ENCODE results near the gene FAM83C. TPM values are rescaled to one million over a fixed set of nuclear protein-coding genes. Genes with fewer than 3 reads are reported as not detected.
"Not testable (repeated sequence)": the region's sequence is repeated elsewhere in the genome, so short reads cannot be mapped to it uniquely, and the experiment has no call there.

FAM83C gene
- polyA plus RNA-seq, 4 donors: 0.04 to 0.06 TPM; not detected in 2

- no peak for DNase-seq (ENCODE audit: low read depth in 4 of 4, low spot score in 2 of 4)
Observed at GRCh38 chr20:35319192-35319870, 27.1 kb upstream of the FAM83C start.

- DNase-seq (ENCODE audit: low read depth in 4 of 4, low spot score in 2 of 4): no peak
Observed at GRCh38 chr20:35318502-35319157, 26.4 kb upstream of the FAM83C start.

- no peak for DNase-seq (ENCODE audit: low read depth in 4 of 4, low spot score in 2 of 4)
Observed at GRCh38 chr20:35317416-35318210, 25.4 kb upstream of the FAM83C start.

- DNase-seq (ENCODE audit: low read depth in 4 of 4, low spot score in 2 of 4): no peak
Observed at GRCh38 chr20:35316086-35316485, 23.9 kb upstream of the FAM83C start.

DNA sequence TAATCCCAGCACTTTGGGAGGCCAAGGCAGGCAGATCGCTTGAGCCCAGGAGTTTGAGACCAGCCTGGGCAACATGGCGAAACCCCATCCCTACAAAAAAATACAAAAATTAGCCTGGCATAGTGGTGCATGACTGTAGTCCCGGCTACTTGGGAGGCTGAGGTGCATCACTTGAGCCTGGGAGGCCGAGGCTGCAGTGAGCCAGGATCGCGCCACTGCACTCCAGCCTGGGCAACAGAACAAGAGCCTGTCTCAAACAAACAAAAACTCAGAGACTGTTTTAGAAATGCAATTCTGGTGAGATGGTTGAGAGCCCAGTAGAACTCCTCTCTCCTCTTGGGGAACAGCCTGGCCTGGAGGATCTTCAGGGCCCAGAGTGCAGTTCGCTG, 23.4 kb upstream of the FAM83C start:
- DNase-seq (ENCODE audit: low read depth in 4 of 4, low spot score in 2 of 4): not testable (repeated sequence)

DNA sequence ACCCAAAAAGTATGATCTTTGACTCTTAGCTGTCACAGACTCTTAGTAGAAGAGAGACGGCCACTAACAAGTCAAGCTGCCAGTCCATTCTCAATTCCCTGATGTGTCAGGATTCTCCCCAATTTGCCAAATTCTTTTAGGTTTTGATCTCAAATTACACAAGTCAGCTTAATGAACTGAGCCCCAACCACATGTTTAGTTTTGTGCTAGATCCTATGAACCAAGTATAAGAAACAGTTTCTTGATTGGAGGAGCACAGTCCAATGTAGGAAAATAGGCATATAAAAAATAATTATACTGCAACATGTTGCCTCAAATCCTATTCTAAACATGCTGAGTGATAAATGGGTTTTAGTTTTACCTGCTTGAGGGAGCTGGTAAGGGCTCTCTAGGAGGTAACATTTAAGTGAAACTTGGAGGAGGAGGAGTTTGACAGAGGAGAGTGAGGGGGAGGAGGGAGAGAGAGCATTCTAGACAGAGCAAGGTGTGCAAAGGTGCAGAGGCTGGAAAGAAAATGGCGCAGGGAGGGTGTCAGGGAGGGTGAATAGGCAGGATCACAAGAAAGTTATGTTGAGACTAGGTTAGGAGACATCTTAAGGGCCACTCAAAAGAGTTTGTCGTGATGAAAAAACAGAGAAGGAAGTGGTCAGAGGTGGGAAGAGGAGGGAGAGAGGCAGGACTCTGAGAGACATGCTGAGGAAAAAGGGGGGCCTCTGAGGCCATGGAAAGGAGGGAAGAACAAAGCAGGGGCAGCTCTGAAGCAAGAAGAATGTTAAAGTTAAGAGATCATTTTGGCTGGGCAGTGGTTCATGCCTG, 22.8 kb upstream of the FAM83C start:
- DNase-seq (ENCODE audit: low read depth in 4 of 4, low spot score in 2 of 4): no peak

DNA sequence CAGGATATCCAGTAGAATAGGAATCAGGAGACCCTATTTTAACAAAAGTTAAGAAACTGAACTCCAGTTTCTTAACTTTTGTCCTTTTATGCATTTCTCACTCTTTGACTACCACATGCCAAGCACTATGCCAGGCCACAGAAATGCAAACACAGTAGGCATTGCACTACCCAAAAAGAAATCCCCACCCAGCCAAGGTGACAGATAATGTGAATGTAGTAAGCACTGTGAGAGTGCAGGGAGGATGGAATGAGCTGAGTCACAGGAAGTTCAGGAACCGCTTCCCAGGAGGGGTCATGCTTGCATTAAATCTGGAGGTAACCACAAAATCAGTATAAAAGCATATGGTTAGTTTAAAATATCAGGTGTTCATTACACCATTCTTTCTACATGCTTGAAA, 20.1 kb upstream of the FAM83C start:
- DNase-seq (ENCODE audit: low read depth in 4 of 4, low spot score in 2 of 4): no peak

DNA sequence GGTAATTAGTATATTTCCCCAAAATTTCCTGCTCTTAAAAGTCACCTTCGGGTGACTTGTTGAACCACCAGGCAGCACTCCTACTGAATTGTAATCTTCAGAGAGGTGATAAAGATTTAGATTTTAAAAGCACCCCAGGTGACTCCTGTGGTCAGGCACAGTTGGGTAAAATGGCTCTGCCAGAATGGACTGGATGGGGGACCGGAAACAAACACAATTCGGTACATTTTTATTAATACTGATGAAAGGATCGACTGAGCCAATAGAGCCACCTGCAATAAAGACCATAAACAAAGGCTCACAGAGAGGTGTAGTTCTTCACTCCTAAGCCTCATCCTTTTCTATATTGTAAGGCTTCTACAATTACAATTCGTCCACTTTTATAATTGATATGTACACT, 19.6 kb upstream of the FAM83C start:
- no peak for DNase-seq (ENCODE audit: low read depth in 4 of 4, low spot score in 2 of 4)

DNA sequence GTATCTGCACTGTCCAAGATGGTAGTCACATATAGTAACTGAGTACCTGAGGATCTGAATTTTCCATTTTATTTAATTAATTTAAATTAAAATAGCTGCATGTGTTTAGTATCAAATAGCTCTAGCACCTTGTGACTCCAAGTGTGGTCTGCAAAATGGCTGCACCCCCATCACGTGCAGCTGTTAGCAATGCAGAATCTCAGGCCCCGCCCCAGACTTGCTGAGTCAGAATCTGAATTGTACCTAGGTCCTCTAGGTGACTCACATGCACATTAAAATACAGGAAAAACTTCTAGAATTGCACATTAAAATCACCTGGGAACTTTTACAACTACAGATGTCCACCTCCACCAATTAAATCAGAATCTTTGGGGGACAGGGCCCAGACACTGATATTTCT, 19.2 kb upstream of the FAM83C start:
- DNase-seq (ENCODE audit: low read depth in 4 of 4, low spot score in 2 of 4): no peak

- DNase-seq (ENCODE audit: low read depth in 4 of 4, low spot score in 2 of 4): no peak
Observed at GRCh38 chr20:35307666-35308653, 15.7 kb upstream of the FAM83C start.

GRCh38 chr20:35306931-35307517, 14.8 kb upstream of the FAM83C start:
- DNase-seq (ENCODE audit: low read depth in 4 of 4, low spot score in 2 of 4): no peak

DNA sequence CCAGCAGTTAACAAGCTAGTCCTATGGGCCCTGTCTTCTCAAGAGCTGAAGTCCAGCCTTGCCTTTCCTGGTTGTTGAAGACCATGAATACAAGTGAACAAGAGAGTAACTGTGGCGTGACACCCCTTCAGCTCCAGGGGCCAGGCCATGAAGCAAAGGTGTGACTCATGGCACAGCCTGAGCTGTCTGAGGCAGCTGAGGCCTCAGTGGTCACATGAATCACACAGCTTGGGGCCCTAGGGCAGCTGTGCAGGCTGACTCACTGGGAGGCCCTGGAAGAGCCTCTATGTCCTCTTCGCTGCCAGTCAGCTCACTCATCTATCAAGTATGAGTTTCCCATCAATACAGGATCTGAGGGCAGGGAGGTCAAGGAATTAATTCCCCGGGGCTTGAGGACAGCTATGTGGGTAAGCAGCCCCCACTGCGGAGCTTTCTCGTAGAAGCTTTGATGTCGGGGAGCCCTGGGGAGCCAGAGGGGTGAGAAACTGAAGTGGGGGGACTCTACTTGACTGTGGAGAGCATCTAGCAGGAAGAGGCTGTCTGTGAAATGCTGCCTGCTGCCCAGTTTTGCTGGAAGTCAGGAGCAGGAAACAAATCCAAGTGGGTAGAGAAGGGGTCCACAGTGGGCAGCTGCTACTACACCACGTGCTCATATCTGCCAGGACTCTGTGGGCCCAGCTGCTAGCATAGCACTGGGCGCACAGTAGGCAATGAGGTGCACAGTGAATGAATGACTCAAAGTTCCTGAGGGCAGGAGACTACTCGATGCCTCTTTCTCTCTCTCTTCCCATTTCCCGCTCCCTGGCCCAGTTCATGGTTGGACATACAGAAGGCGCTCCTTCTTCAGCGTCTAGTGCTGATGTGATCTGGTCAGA, 13.7 kb upstream of the FAM83C start:
- no peak for DNase-seq (ENCODE audit: low read depth in 4 of 4, low spot score in 2 of 4)

GRCh38 chr20:35304956-35305355, 12.7 kb upstream of the FAM83C start:
- DNase-seq (ENCODE audit: low read depth in 4 of 4, low spot score in 2 of 4): no peak

GRCh38 chr20:35303735-35304491, 11.7 kb upstream of the FAM83C start:
- peak in 2 of 4 donors; percentile 65 to 78 for DNase-seq (ENCODE audit: low read depth in 4 of 4, low spot score in 2 of 4)

DNA sequence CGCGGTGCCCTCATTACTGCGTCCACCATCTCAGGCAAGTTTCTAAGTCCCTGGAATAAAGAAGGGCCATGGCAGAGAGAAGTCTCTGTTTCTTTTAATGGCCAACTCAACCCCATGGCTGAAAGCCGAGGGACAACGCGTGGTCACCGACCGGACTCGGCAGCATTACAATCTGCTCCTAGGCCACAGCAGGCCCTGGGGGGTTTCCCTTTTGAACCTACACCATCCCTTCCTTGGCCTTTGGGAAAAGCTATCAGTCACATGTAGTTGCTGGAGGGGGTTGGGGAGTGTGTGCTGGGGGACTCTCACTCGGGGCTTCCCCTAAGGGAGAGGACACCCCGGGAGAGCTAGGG, 11.1 kb upstream of the FAM83C start:
- DNase-seq (ENCODE audit: low read depth in 4 of 4, low spot score in 2 of 4): no peak

DNA sequence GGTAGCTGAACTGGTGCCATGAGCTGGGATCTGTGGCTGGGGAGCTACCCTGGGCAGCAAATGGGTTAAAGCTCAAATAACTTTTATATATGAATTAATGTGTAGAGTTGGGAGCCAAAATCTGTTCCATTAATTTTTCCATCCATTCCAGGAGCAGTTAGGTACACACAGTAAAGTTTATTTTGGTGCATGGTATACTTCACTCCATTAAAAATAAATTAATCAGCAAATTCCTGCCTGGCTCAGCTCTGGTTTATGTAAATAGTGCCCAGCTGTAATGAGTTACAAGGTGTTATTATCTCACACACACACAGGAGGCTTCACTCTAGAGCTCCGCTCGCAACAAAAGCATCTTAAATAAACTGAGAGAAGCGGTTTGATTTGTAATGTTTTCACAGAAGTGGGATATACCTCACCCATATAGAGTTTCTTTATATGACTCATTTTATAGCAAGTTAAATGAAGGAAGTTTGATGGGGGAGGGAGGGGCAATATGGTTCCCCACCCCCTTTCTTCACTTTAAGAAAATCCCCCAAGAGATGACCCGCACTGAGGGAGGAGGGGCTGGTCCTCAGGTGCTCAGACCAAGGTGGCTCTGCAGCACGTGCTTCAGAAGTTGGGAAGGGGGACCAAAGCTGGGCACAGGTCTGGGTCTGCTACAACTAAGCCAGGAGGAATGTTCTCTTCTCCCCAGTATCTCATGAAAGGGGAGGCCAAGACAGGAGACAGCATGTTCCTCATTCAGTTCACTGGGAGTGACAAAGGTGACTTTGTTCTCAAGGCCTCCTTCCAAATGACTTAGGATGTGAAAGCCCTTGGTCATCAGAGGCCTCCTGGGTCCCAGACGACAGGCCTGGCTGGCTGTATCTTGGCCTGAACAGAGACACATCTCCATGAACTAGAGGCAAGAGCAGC, 10.5 kb upstream of the FAM83C start:
- DNase-seq (ENCODE audit: low read depth in 4 of 4, low spot score in 2 of 4): no peak

- no peak for DNase-seq (ENCODE audit: low read depth in 4 of 4, low spot score in 2 of 4)
Observed at GRCh38 chr20:35301426-35301825, 9.2 kb upstream of the FAM83C start.

Measured in left renal cortex interstitium (tissue), 4 donors.